ENCODE measurements around the gene ARSI.

Gene ARSI

DNA sequence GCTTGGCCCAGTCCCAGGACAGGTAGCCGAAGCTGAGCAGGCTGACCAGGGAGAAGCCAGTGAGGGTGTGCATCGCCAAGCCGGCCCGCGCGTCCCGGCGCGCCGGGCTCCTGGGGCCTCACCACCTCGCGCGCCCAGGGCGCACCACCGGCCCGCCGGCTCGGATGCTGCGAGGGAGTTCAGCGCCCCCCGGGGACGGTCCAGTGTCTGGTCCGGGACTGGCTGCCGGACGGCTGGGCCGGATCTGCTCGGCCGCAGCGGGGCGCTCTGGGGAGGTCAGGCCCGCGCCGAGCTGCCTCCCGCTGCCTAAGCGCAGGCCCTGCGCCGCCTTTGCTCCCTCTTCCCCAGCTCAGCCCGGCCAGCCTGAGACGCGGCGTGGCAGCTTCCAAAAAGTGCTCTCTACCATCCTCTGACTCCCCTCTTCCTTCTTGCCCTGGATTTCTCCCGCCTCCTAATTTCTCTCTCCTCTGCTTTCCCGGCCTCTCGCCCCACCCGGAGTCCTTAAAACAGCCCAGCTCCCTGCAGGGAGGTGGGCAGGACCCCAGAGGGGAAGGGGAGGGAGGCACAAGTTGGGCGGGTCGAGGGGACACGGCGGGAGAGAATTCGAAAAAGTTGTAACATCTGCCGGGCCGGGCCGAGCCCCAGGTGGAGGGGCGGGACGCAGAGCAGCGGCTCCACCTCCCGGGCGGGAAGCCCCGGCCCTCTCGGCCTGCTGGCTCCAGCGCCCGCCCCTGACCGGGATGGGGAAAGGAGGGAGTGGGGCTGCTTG lies at the start of gene ARSI:
Gene ARSI, minus strand, starts transcription at position 605 of the 769 bp plus-strand sequence. Its CDS starts 532 bp downstream, at position 73.
- CTCF ChIA-PET: no interaction called here
- DNase-seq (ENCODE audit: extremely low spot score): no peak
- TF ChIP-seq, protein P1, sequence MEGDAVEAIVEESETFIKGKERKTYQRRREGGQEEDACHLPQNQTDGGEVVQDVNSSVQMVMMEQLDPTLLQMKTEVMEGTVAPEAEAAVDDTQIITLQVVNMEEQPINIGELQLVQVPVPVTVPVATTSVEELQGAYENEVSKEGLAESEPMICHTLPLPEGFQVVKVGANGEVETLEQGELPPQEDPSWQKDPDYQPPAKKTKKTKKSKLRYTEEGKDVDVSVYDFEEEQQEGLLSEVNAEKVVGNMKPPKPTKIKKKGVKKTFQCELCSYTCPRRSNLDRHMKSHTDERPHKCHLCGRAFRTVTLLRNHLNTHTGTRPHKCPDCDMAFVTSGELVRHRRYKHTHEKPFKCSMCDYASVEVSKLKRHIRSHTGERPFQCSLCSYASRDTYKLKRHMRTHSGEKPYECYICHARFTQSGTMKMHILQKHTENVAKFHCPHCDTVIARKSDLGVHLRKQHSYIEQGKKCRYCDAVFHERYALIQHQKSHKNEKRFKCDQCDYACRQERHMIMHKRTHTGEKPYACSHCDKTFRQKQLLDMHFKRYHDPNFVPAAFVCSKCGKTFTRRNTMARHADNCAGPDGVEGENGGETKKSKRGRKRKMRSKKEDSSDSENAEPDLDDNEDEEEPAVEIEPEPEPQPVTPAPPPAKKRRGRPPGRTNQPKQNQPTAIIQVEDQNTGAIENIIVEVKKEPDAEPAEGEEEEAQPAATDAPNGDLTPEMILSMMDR (IDR thresholded peaks at IDR 0.05; ENCODE audit: control extremely low read depth, extremely low read depth, low read depth, missing control alignments): no peak
- POLR2A ChIA-PET: no interaction called here

GRCh38 chr5:150350524-150351344 lies 48.0 kb upstream of the ARSI start:
- TF ChIP-seq, protein P1 (IDR thresholded peaks at IDR 0.05; ENCODE audit: control extremely low read depth, extremely low read depth, low read depth, missing control alignments): peak; percentile 78
- POLR2A ChIA-PET: interaction anchor here (0.6 kb wide), 1 partner anchor 337 kb away, joined by 11 read pairs; no protein-coding TSS in a partner anchor
- DNase-seq (ENCODE audit: extremely low spot score): peak; percentile 79
- CTCF ChIA-PET: interaction anchor here (0.6 to 4.0 kb wide), 30 partner anchors 8 to 714 kb away, joined by 3 to 41 read pairs (median 4); no protein-coding TSS in a partner anchor

GRCh38 chr5:150349681-150350275 lies 47.1 kb upstream of the ARSI start:
- ChIA-PET CTCF (interaction anchor here (1.0 to 4.0 kb wide), 19 partner anchors 9 to 497 kb away, joined by 3 to 41 read pairs (median 6); no protein-coding TSS in a partner anchor), POLR2A (no interaction called here)
- TF ChIP-seq, protein P1 (IDR thresholded peaks at IDR 0.05; ENCODE audit: control extremely low read depth, extremely low read depth, low read depth, missing control alignments): no peak
- no peak for DNase-seq (ENCODE audit: extremely low spot score)

DNA sequence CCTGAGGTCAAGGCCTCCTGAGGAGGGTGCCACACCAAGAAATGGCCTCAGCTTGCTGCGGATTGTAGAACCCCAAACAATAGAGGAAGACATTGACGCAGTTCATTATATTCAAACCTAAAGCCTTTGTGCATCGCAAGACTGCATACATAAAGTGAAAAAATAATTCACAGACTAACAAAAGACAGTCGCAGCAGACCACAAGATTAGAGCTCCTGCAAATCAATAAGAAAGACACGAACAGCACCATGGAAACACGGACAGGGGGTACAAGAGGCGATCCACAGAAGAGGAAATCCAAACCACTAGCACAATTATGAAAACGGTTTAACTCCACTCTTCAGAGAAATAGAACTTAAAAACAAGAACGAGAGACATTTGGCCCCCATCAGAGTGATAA lies 44.7 kb upstream of the ARSI start:
- ChIA-PET CTCF (interaction anchor here (1.2 to 2.4 kb wide), 2 partner anchors 60 to 226 kb away, joined by 3 to 5 read pairs; no protein-coding TSS in a partner anchor), POLR2A (no interaction called here)
- DNase-seq (ENCODE audit: extremely low spot score): no peak
- TF ChIP-seq, protein P1 (IDR thresholded peaks at IDR 0.05; ENCODE audit: control extremely low read depth, extremely low read depth, low read depth, missing control alignments): no peak

- CTCF ChIA-PET: interaction anchor here (2.4 kb wide), 1 partner anchor 225 kb away, joined by 5 read pairs; no protein-coding TSS in a partner anchor
- TF ChIP-seq, protein P1 (IDR thresholded peaks at IDR 0.05; ENCODE audit: control extremely low read depth, extremely low read depth, low read depth, missing control alignments): no peak
- DNase-seq (ENCODE audit: extremely low spot score): no peak
- POLR2A ChIA-PET: no interaction called here
These were observed 44.3 kb upstream of the ARSI start for GRCh38 chr5:150347003-150347402.

GRCh38 chr5:150346592-150346991 lies 43.9 kb upstream of the ARSI start:
- POLR2A ChIA-PET: no interaction called here
- CTCF ChIA-PET: interaction anchor here (2.4 kb wide), 1 partner anchor 225 kb away, joined by 5 read pairs; no protein-coding TSS in a partner anchor
- DNase-seq (ENCODE audit: extremely low spot score): no peak
- TF ChIP-seq, protein P1 (IDR thresholded peaks at IDR 0.05; ENCODE audit: control extremely low read depth, extremely low read depth, low read depth, missing control alignments): no peak

Measured in GM10248 (cell line).